WTC11 (cell line): ENCODE measurements around the gene SH3BP2. TPM values are rescaled to one million over a fixed set of nuclear protein-coding genes. Genes with fewer than 3 reads are reported as not detected.

ENCODE experiments used
- ATAC-seq: fragments of 200-7000 bp; cut with Tn5 transposase; 2 replicates; pipeline ENCODE4 v1.10.0; 2021; ENCODE audit warnings: mild to moderate bottlenecking, moderate library complexity
- CTCF ChIA-PET: fragments of 300-600 bp; sonication (Branson Sonifier 250); formaldehyde crosslinking; loops from one replicate; lab custom pipeline; 2021; ENCODE audit warnings: antibody characterized with exemption; lab: Charles Lee
- POLR2A ChIA-PET: fragments of 350-600 bp; sonication (Branson Sonifier 250); formaldehyde crosslinking; loops from one replicate; lab custom pipeline; 2021; ENCODE audit warnings: antibody characterized with exemption; lab: Charles Lee
- DNase-seq: peaks from one replicate; pipeline ENCODE4 v3.0.0; 2021; ENCODE audit warnings: low spot score
- H3K27ac Mint-ChIP-seq: 2 replicates; pipeline ENCODE4 v1.8.0; 2021; ENCODE audit warnings: mixed read lengths
- H3K27me3 Mint-ChIP-seq: 2 replicates; pipeline ENCODE4 v1.8.0; 2021; ENCODE audit warnings: low read depth, mild to moderate bottlenecking, moderate library complexity, mixed read lengths
- H3K36me3 Mint-ChIP-seq: 2 replicates; pipeline ENCODE4 v1.8.0; 2021; ENCODE audit warnings: mixed read lengths
- H3K4me1 Mint-ChIP-seq: 2 replicates; pipeline ENCODE4 v1.8.0; 2022; ENCODE audit warnings: mixed read lengths
- H3K4me3 Mint-ChIP-seq: 2 replicates; pipeline ENCODE4 v1.8.0; 2021; ENCODE audit warnings: mild to moderate bottlenecking, moderate library complexity, mixed read lengths
- H3K9me3 Mint-ChIP-seq: 2 replicates; pipeline ENCODE4 v1.8.0; 2021; ENCODE audit warnings: mixed read lengths
- ATF1 ChIP-seq: sonication (generic); formaldehyde crosslinking; IDR thresholded peaks from 2 replicates; pipeline ENCODE4 v1.8.1; 2023; ENCODE audit warnings: mild to moderate bottlenecking, moderate library complexity, missing genetic modification reagents
- E2F4 ChIP-seq: sonication (generic); formaldehyde crosslinking; IDR thresholded peaks from 2 replicates; pipeline ENCODE4 v1.8.1; 2022; ENCODE audit warnings: low read depth, mild to moderate bottlenecking, moderate library complexity, missing genetic modification reagents, borderline replicate concordance
- EMX1 ChIP-seq: fragments of 250-450 bp; sonication (Bioruptor Pico); IDR thresholded peaks from 2 replicates; pipeline ENCODE4 v1.8.0; 2021; ENCODE audit warnings: mild to moderate bottlenecking
- ETV6 ChIP-seq: sonication (generic); formaldehyde crosslinking; IDR thresholded peaks from 2 replicates; pipeline ENCODE4 v1.8.1; 2022; ENCODE audit warnings: mild to moderate bottlenecking, missing genetic modification reagents
- FOXJ3 ChIP-seq: sonication (generic); formaldehyde crosslinking; IDR thresholded peaks from 2 replicates; pipeline ENCODE4 v1.9.0; 2021; ENCODE audit warnings: missing genetic modification reagents, mild to moderate bottlenecking, borderline replicate concordance
- GRHL2 ChIP-seq: fragments of 250-450 bp; sonication (Bioruptor Pico); IDR thresholded peaks from 2 replicates; pipeline ENCODE4 v1.8.0; 2022; ENCODE audit warnings: mild to moderate bottlenecking, moderate library complexity; ENCODE audit not compliant: insufficient replicate concordance, severe bottlenecking
- IRF2 ChIP-seq: sonication (generic); formaldehyde crosslinking; IDR thresholded peaks from 2 replicates; pipeline ENCODE4 v1.8.0; 2022; ENCODE audit warnings: low read depth, missing genetic modification reagents, borderline replicate concordance
- JUN ChIP-seq: sonication (generic); formaldehyde crosslinking; IDR thresholded peaks from 2 replicates; pipeline ENCODE4 v1.8.0; 2023; ENCODE audit warnings: mild to moderate bottlenecking, missing genetic modification reagents
- MAX ChIP-seq: sonication (generic); formaldehyde crosslinking; IDR thresholded peaks from 2 replicates; pipeline ENCODE4 v1.8.0; 2022; ENCODE audit warnings: mild to moderate bottlenecking, missing genetic modification reagents
- NFE2L1 ChIP-seq: sonication (generic); formaldehyde crosslinking; IDR thresholded peaks from 2 replicates; pipeline ENCODE4 v1.8.1; 2023; ENCODE audit warnings: missing genetic modification reagents
- NR3C1 ChIP-seq: sonication (generic); formaldehyde crosslinking; conservative IDR thresholded peaks from 2 replicates; pipeline ENCODE4 v1.8.1; 2023; ENCODE audit warnings: low read depth, mild to moderate bottlenecking, missing genetic modification reagents
- OVOL2 ChIP-seq: fragments of 250-450 bp; sonication (Bioruptor Pico); IDR thresholded peaks from 2 replicates; pipeline ENCODE4 v1.9.0; 2021; ENCODE audit warnings: mild to moderate bottlenecking, borderline replicate concordance
- SMAD3 ChIP-seq: sonication (generic); formaldehyde crosslinking; IDR thresholded peaks from 2 replicates; pipeline ENCODE4 v1.8.0; 2022; ENCODE audit warnings: missing genetic modification reagents, mild to moderate bottlenecking, borderline replicate concordance
- SP1 ChIP-seq: sonication (generic); formaldehyde crosslinking; conservative IDR thresholded peaks from 2 replicates; pipeline ENCODE4 v1.8.1; 2022; ENCODE audit warnings: missing genetic modification reagents
- STAT6 ChIP-seq: sonication (generic); formaldehyde crosslinking; conservative IDR thresholded peaks from 2 replicates; pipeline ENCODE4 v1.8.1; 2023; ENCODE audit warnings: mild to moderate bottlenecking, low read depth, missing genetic modification reagents, moderate library complexity
- USF2 ChIP-seq: sonication (generic); formaldehyde crosslinking; IDR thresholded peaks from 2 replicates; pipeline ENCODE4 v1.8.1; 2023; ENCODE audit warnings: mild to moderate bottlenecking, missing genetic modification reagents, moderate library complexity
- ZBTB43 ChIP-seq: sonication (generic); formaldehyde crosslinking; IDR thresholded peaks from 2 replicates; pipeline ENCODE4 v1.8.1; 2023; ENCODE audit warnings: mild to moderate bottlenecking, missing genetic modification reagents
- ZNF219 ChIP-seq: sonication (generic); formaldehyde crosslinking; IDR thresholded peaks from 2 replicates; pipeline ENCODE4 v1.8.0; 2023; ENCODE audit warnings: missing genetic modification reagents, mild to moderate bottlenecking, borderline replicate concordance
- ZNF232 ChIP-seq: sonication (generic); formaldehyde crosslinking; IDR thresholded peaks from 2 replicates; pipeline ENCODE4 v1.8.0; 2022; ENCODE audit warnings: mild to moderate bottlenecking, missing genetic modification reagents
- ZNF263 ChIP-seq: sonication (generic); formaldehyde crosslinking; IDR thresholded peaks from 2 replicates; pipeline ENCODE4 v1.8.1; 2022; ENCODE audit warnings: low read depth, mild to moderate bottlenecking, moderate library complexity, missing genetic modification reagents
- ZNF532 ChIP-seq: fragments of 250-450 bp; sonication (Bioruptor Pico); IDR thresholded peaks from 2 replicates; pipeline ENCODE4 v1.9.0; 2021; ENCODE audit warnings: mild to moderate bottlenecking, borderline replicate concordance
- ZNF671 ChIP-seq: fragments of 250-450 bp; sonication (Bioruptor Pico); IDR thresholded peaks from 2 replicates; pipeline ENCODE4 v1.8.0; 2021; ENCODE audit warnings: mild to moderate bottlenecking
- total RNA-seq: library from RNA; stranded (reverse); gene quantifications from 3 replicates; pipeline ENCODE4 v1.2.3, GENCODE V29; 2021

SH3BP2 gene
- total RNA-seq, 1 experiment from 2014 or later = 49.1 TPM

- TF ChIP-seq NFE2L1 (CRISPR knock-in tag) (no peak), NR3C1 (CRISPR knock-in tag) (no peak), ZNF532 (CRISPR knock-in tag) (no peak), MAX (CRISPR knock-in tag) (no peak), GRHL2 (CRISPR knock-in tag) (no peak)
- no peaks in the 10 kb centered on the region for H3K36me3 Mint-ChIP-seq
- ATAC-seq (no peak), DNase-seq (no peak)
- no peaks in the 10 kb centered on the region for H3K9me3 Mint-ChIP-seq
- no peaks in the 10 kb centered on the region; the same call in 1 of the 2 replicates for H3K27me3 Mint-ChIP-seq
- H3K4me1 Mint-ChIP-seq = peaks cover 18% of the 10 kb centered on the region
- ChIA-PET POLR2A (no interaction called here), CTCF (interaction anchor here (1.7 kb wide), 1 partner anchor 39 kb away, joined by 5 read pairs; no protein-coding TSS in a partner anchor)
- H3K4me3 Mint-ChIP-seq = no peak overlapping the region
- H3K27ac Mint-ChIP-seq = no peak overlapping the region
Measured at GRCh38 chr4:2802618-2803531, 10.0 kb downstream of the SH3BP2 start.

- DNase-seq (no peak), ATAC-seq (no peak)
- H3K27me3 Mint-ChIP-seq = no peaks in the 10 kb centered on the region; the same call in 1 of the 2 replicates
- H3K4me3 Mint-ChIP-seq = no peak overlapping the region
- ChIA-PET POLR2A (no interaction called here), CTCF (interaction anchor here (1.7 kb wide), 1 partner anchor 40 kb away, joined by 5 read pairs; no protein-coding TSS in a partner anchor)
- H3K27ac Mint-ChIP-seq = no peak overlapping the region
- peaks cover 10% of the 10 kb centered on the region for H3K4me1 Mint-ChIP-seq
- no peaks in the 10 kb centered on the region for H3K36me3 Mint-ChIP-seq
- no peaks in the 10 kb centered on the region for H3K9me3 Mint-ChIP-seq
- TF ChIP-seq STAT6 (CRISPR knock-in tag) (no peak), OVOL2 (CRISPR knock-in tag) (no peak), SP1 (no peak), JUN (CRISPR knock-in tag) (no peak), USF2 (CRISPR knock-in tag) (no peak), ZNF232 (CRISPR knock-in tag) (no peak), FOXJ3 (CRISPR knock-in tag) (no peak), ZNF219 (no peak), ETV6 (CRISPR knock-in tag) (no peak), ATF1 (no peak), IRF2 (CRISPR knock-in tag) (no peak), SMAD3 (CRISPR knock-in tag) (no peak), E2F4 (no peak), EMX1 (no peak), ZNF671 (no peak), ZBTB43 (CRISPR knock-in tag) (no peak), ZNF263 (no peak)
Measured at GRCh38 chr4:2803624-2804448, 11.0 kb downstream of the SH3BP2 start.
